Sciatic nerve (tissue), 2 donors: Measurements from ENCODE around the gene TDRD3. TPM values are rescaled to one million over a fixed set of nuclear protein-coding genes. Genes with fewer than 3 reads are reported as not detected.
A peak's percentile ranks its signal among the peaks of the same experiment; 100 is the strongest.

Source experiments
- ATAC-seq: fragments of 200-7000 bp; cut with Tn5 transposase; one replicate; pipeline ENCODE4 v1.9.1; 2020; ENCODE audit warnings: mild to moderate bottlenecking, moderate library complexity
- DNase-seq: peaks from one replicate; pipeline ENCODE4 v3.0.0-alpha.2; 2020; ENCODE audit warnings: low spot score
- intact Hi-C: fragments of 100-400 bp; cut with DNase I; formaldehyde crosslinking; loops from one replicate; pipeline ENCODE4 v1.14.2; 2022
- total RNA-seq: library from RNA; stranded (reverse); fragmentation: NEBNext Ultra II Directional; extraction: Animal tissue kit (Norgen Biotek cat#: 25700); gene quantifications from one replicate; pipeline ENCODE4 v1.2.1, GENCODE V29; 2021
- donor health status: DM: no; HTN: no; CAD: no.
- donor health status: DM: no; HTN: no; CAD: no.

TDRD3 gene
- total RNA-seq, 1 donor from 2014 or later = 55.7 TPM

DNA sequence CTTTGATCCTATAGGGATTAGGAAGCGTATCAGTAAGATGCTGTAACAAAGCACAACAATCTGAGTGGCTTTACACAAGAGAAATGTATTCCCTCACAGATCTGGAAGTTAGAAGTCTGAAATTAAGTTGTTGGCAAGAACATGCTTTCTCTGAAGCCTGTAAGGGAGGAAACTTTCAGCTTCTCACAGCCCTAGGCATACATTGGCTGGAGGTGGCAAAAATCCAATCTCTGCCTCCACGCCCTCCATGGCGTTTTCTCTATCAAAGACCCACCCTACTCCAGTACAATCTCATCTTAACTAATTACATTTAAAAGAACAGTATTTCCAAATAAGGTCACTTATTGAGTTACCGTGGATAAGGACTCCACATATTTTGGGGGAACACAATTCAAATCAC is 211.9 kb downstream of the TDRD3 start:
- ATAC-seq (no peak), DNase-seq (no peak)
- intact Hi-C loops = no loop called here

DNA sequence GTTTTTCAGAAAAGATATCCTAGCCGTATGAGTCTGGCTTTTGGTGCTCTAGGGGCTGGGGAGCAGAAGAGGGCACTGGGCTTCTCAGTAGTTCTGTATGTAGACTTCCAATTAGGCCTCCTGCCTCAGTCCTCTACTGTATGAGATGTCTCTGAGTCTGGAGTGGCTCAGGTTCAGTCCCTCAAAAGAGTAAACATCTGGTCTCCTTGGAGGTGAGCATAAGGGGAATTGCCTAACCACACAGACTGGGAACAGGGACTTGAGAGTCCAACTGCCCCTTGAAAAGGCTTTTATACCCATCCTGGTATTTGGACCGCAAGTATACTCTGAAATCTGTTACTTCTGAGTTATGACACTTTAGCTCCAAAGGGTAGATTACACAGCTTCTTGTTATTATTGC is 214.5 kb downstream of the TDRD3 start:
- DNase-seq = no peak
- no peak for ATAC-seq
- intact Hi-C loops = no loop called here

DNA sequence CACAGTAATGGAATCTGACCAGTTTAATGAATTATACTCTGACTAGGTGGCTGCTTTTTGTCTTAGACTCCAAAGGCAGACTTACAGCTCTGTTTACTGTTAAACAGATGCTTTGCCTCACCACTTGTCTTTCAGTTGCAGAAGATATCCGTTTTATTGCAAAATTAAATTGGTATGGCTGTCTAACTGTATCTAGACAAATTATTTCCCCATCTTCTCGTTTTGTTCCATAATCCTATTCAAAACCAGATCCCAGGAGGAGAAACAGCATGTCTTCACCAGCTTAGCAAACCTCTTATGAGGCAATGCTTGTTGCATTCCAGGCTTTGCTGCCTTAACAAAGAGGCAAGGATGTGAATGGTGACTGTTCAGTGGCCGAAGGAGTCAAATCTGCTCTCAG is 215.6 kb downstream of the TDRD3 start:
- DNase-seq = no peak
- peak; percentile 32 for ATAC-seq
- intact Hi-C loops = no loop called here

DNA sequence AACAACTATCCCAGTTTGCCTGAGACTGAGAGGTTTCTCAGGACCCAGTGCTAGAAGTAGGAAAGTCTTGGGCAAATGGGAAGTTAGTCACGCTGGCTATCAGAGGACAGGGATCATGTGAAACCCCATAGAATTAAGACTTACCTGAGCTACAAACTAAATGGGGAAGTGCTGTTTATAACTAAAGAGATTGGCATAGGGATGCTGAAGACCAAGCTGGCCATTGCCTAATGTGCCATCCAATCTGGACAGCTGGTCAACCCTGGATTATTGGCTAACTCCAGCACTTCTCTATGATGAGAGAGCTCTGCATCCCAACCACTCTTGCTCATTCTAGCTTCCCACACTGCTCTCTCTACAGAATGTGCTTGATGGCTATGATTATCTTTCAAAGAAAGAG is 216.1 kb downstream of the TDRD3 start:
- ATAC-seq = no peak
- no peak for DNase-seq
- intact Hi-C loops = no loop called here

DNA sequence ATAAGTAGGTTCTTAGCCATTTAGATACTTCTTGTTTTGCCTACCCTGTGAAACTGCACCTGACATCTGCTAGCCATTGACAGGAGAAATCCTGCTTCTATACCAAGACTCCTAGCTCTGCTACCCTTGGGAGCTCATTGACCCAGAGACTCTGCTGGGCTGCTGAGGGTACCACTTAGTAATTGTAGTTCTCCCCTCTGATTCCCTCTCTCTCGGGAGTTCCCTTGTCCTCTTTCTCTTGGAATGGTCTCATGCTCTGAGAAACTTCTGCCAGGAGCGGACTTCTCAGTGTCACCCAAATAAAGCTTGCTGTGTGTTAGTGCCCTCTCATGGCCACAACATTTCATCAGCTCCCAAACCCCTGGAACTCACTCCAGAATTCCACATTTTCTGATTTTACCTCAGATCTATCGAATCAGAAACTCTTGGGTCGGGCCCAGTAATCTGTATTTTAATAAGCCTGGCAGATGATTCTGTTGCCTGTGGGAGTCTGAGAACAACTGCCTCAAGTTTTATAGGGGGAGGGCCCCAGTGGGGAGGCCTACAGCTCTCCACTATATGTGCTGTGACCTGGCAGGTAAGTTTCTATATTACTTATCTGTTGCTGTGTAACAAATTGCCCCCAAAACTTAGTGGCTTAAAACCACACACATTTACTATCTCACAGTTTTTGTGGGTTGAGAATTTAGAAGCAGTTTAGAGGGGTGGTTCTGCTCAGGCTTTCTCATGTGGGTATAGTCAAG is 221.1 kb downstream of the TDRD3 start:
- no peak for DNase-seq
- ATAC-seq = peak; percentile 87
- intact Hi-C loops = no loop called here

GRCh38 chr13:60619461-60619860 is 222.4 kb downstream of the TDRD3 start:
- ATAC-seq (no peak), DNase-seq (no peak)
- intact Hi-C loops = no loop called here

GRCh38 chr13:60620611-60621395 is 223.8 kb downstream of the TDRD3 start:
- ATAC-seq (no peak), DNase-seq (no peak)
- intact Hi-C loops = no loop called here

GRCh38 chr13:60623151-60623550 is 226.1 kb downstream of the TDRD3 start:
- DNase-seq (no peak), ATAC-seq (no peak)
- intact Hi-C loops = no loop called here

Other genes starting within 250 kb of the TDRD3 start
- 0.31 TPM for gene DIAPH3, start 233.3 kb upstream of the TDRD3 start, total RNA-seq